IMR-90 (cell line): ENCODE data around the gene XRN1. TPM values are rescaled to one million over a fixed set of nuclear protein-coding genes. Genes with fewer than 3 reads are reported as not detected.

Experiments used
- ATAC-seq: fragments of 200-7000 bp; cut with Tn5 transposase; 2 replicates; pipeline ENCODE4 v1.9.1; 2020; ENCODE audit warnings: low read depth, mild to moderate bottlenecking, moderate library complexity
- BruUV-seq: library from RNA; stranded (reverse); fragments of 400-500 nt; replicated peaks from 2 replicates; lab custom pipeline; 2021; lab: Mats Ljungman, UMichigan
- CTCF ChIA-PET: fragments of 300-600 bp; formaldehyde crosslinking; extraction: SDS; loops from one replicate; lab custom pipeline; 2021; ENCODE audit warnings: antibody characterized with exemption; lab: Yijun Ruan, JAX
- POLR2A ChIA-PET: fragments of 300-600 bp; sonication (Branson Sonifier 250); formaldehyde crosslinking; loops from one replicate; lab custom pipeline; 2022; ENCODE audit warnings: antibody characterized with exemption; ENCODE audit not compliant: unreplicated experiment; lab: Charles Lee
- DNase-seq: peaks from one replicate; pipeline ENCODE4 v3.0.0; 2013
- H2AFZ ChIP-seq: replicated peaks from 2 replicates; pipeline ENCODE3; 2013; ENCODE audit warnings: low read length, mild to moderate bottlenecking; ENCODE audit not compliant: poor library complexity
- H2AK5ac ChIP-seq: 2 replicates; pipeline ENCODE4 v1.6.1; 2013; ENCODE audit warnings: low read depth, low read length, inconsistent platforms
- H2AK9ac ChIP-seq: replicated peaks from 2 replicates; pipeline ENCODE3; 2013; ENCODE audit warnings: mild to moderate bottlenecking, low read depth, low read length, moderate library complexity; ENCODE audit not compliant: poor library complexity
- H2BK120ac ChIP-seq: 2 replicates; pipeline ENCODE4 v1.6.1; 2013; ENCODE audit warnings: low read depth, low read length, inconsistent platforms
- H2BK15ac ChIP-seq: 3 replicates; pipeline ENCODE4 v1.6.1; 2013; ENCODE audit warnings: low read depth, low read length, inconsistent platforms
- H2BK20ac ChIP-seq: 2 replicates; pipeline ENCODE4 v1.6.1; 2013; ENCODE audit warnings: low read depth, mild to moderate bottlenecking, inconsistent platforms, low read length, moderate library complexity
- H2BK5ac ChIP-seq: 2 replicates; pipeline ENCODE4 v1.6.1; 2013; ENCODE audit warnings: mild to moderate bottlenecking, low read depth, low read length, inconsistent platforms; ENCODE audit not compliant: poor library complexity, severe bottlenecking
- H3K14ac ChIP-seq: replicated peaks from 2 replicates; pipeline ENCODE4 v1.6.1; 2013; ENCODE audit warnings: low read depth, low read length, inconsistent platforms
- H3K18ac ChIP-seq: 2 replicates; pipeline ENCODE4 v1.6.1; 2013; ENCODE audit warnings: low read depth, low read length, control low read depth
- H3K23ac ChIP-seq: 2 replicates; pipeline ENCODE4 v1.6.1; 2013; ENCODE audit warnings: low read depth, low read length, inconsistent platforms
- H3K27ac ChIP-seq: 2 replicates; pipeline ENCODE4 v1.5.1; 2013; ENCODE audit warnings: mild to moderate bottlenecking, control low read depth, low read length; ENCODE audit not compliant: insufficient read depth
- H3K27me3 ChIP-seq: 2 replicates; pipeline ENCODE4 v1.6.1; 2013; ENCODE audit warnings: low read length; ENCODE audit not compliant: control insufficient read depth, insufficient read depth
- H3K36me3 ChIP-seq: 2 replicates; pipeline ENCODE4 v1.6.1; 2013; ENCODE audit warnings: low read length, mixed read lengths; ENCODE audit not compliant: control insufficient read depth, insufficient read depth
- H3K4ac ChIP-seq: 2 replicates; pipeline ENCODE4 v1.6.1; 2013; ENCODE audit warnings: low read depth, low read length, inconsistent platforms
- H3K4me1 ChIP-seq: 2 replicates; pipeline ENCODE4 v1.6.1; 2013; ENCODE audit warnings: low read length, mixed read lengths; ENCODE audit not compliant: control insufficient read depth, insufficient read depth
- H3K4me2 ChIP-seq: 2 replicates; pipeline ENCODE4 v1.6.1; 2013; ENCODE audit warnings: low read depth, mild to moderate bottlenecking, control low read depth, low read length, moderate library complexity
- H3K4me3 ChIP-seq: 2 replicates; pipeline ENCODE4 v1.5.1; 2013; ENCODE audit warnings: low read depth, mild to moderate bottlenecking, control low read depth, low read length, moderate library complexity; ENCODE audit not compliant: insufficient read depth
- H3K56ac ChIP-seq: 2 replicates; pipeline ENCODE4 v1.6.1; 2013; ENCODE audit warnings: low read length, inconsistent platforms; ENCODE audit not compliant: insufficient read depth; ENCODE audit errors: extremely low read depth
- H3K79me1 ChIP-seq, 2 experiments: 2 replicates each; pipeline ENCODE4 v1.6.1; 2013; ENCODE audit warnings: low read length in 2 of 2, inconsistent platforms in 1 of 2, low read depth in 1 of 2
- H3K9ac ChIP-seq: 2 replicates; pipeline ENCODE4 v1.6.1; 2013; ENCODE audit warnings: low read depth, low read length, control low read depth
- H3K9me1 ChIP-seq: 2 replicates; pipeline ENCODE4 v1.6.1; 2013; ENCODE audit warnings: low read length, inconsistent platforms; ENCODE audit not compliant: insufficient read depth
- H3K9me3 ChIP-seq: 2 replicates; pipeline ENCODE4 v1.6.1; 2013; ENCODE audit warnings: low read length; ENCODE audit not compliant: control insufficient read depth, insufficient read depth
- H4K20me1 ChIP-seq: 2 replicates; pipeline ENCODE4 v1.6.1; 2013; ENCODE audit warnings: low read length, inconsistent platforms; ENCODE audit not compliant: insufficient read depth
- H4K5ac ChIP-seq: 2 replicates; pipeline ENCODE4 v1.6.1; 2013; ENCODE audit warnings: mild to moderate bottlenecking, low read depth, low read length, control low read depth
- H4K8ac ChIP-seq, 2 experiments: 2 replicates each; pipeline ENCODE4 v1.6.1; 2013; ENCODE audit warnings: low read depth in 2 of 2, low read length in 2 of 2, control low read depth in 1 of 2, inconsistent platforms in 1 of 2
- H4K91ac ChIP-seq: 2 replicates; pipeline ENCODE4 v1.6.1; 2013; ENCODE audit warnings: low read depth, low read length, inconsistent platforms; ENCODE audit not compliant: insufficient read depth
- BHLHE40 ChIP-seq: fragments of 150-350 bp; IDR thresholded peaks from 2 replicates; pipeline ENCODE4 v1.6.1; 2016; ENCODE audit warnings: mild to moderate bottlenecking, low read depth, low read length
- CHD1 ChIP-seq: IDR thresholded peaks from 2 replicates; pipeline ENCODE4 v1.6.1; 2012; ENCODE audit warnings: low read depth, low read length, improper control_type of control experiment
- CTCF ChIP-seq: conservative IDR thresholded peaks from 2 replicates; pipeline ENCODE4 v1.5.1; 2012; ENCODE audit warnings: mild to moderate bottlenecking, low read depth, low read length, improper control_type of control experiment
- POLR2A ChIP-seq: IDR thresholded peaks from 2 replicates; pipeline ENCODE4 v1.6.1; 2012; ENCODE audit warnings: mild to moderate bottlenecking, low read depth, low read length
- RCOR1 ChIP-seq: IDR thresholded peaks from 2 replicates; pipeline ENCODE4 v1.6.1; 2012; ENCODE audit warnings: mild to moderate bottlenecking, low read length, improper control_type of control experiment; ENCODE audit not compliant: insufficient replicate concordance
- RFX5 ChIP-seq: IDR thresholded peaks from 2 replicates; pipeline ENCODE4 v1.8.0; 2012; ENCODE audit warnings: low read depth, mild to moderate bottlenecking, low read length, moderate library complexity
- USF2 ChIP-seq: fragments of 150-350 bp; IDR thresholded peaks from 2 replicates; pipeline ENCODE4 v1.6.1; 2017; ENCODE audit warnings: mild to moderate bottlenecking, antibody characterized with exemption, low read length, low read depth
- WGBS, 2 experiments: methylation state at CpG; one replicate each; pipeline versions ENCODE4 v1.1.5 to v1.1.7; 2013; ENCODE audit warnings: missing lambda C conversion rate in 2 of 2; ENCODE audit not compliant: insufficient read length in 1 of 2; ENCODE audit errors: extremely low coverage in 2 of 2; 5-methylcytosine and 5-hydroxymethylcytosine counted together
- dilution Hi-C: fragments of 300-500 bp; cut with HindIII; formaldehyde crosslinking; loops from one replicate; pipeline ENCODE4 v1.14.3; 2018; ENCODE audit warnings: low sequenced_read_pairs; ENCODE audit not compliant: unreplicated experiment
- in situ Hi-C: fragments of 300-500 bp; cut with MboI; formaldehyde crosslinking; loops from 3 replicates; pipeline ENCODE4 v1.14.3; 2019; ENCODE audit warnings: low sequenced_read_pairs, inconsistent platforms, mixed read lengths
- intact Hi-C: fragments of 100-400 bp; cut with micrococcal nuclease; formaldehyde crosslinking; loops from 2 replicates; pipeline ENCODE4 v1.10.0; 2022
- microRNA-seq, 2 experiments: library from miRNA; stranded (forward) in 1 of 2; unstranded in 1 of 2; fragments of 10-50 nt in 1 of 2; fragments of <30 nt in 1 of 2; gene quantifications in 1 of 2; microRNA quantifications in 1 of 2; one replicate each; pipeline versions ENCODE3 to v1.1.0; 2013 to 2020; ENCODE audit not compliant: insufficient read depth in 1 of 2, insufficient read length in 1 of 2, unreplicated experiment in 1 of 2
- polyA plus RNA-seq, 3 experiments: library from polyadenylated mRNA; depleted of rRNA; stranded (reverse); fragments of >200 nt; gene quantifications; 2 replicates each; pipeline ENCODE4 v1.2.3, GENCODE V29; 2012; ENCODE audit warnings: low replicate concordance in 1 of 3
- small RNA-seq, 5 experiments: library from RNA; depleted of rRNA; stranded (forward); fragments of <200 nt; gene quantifications; one replicate each; pipeline ENCODE3, GENCODE V24; 2012
- total RNA-seq: library from RNA; depleted of rRNA; stranded (reverse); fragments of >200 nt; gene quantifications from 2 replicates; pipeline ENCODE4 v1.2.3, GENCODE V29; 2012; rRNA removed

The XRN1 gene
- total and polyA plus RNA-seq, 2 of the 4 experiments (the other 2 are of a cell fraction) = 6.0 to 21.5 TPM

GRCh38 chr3:142256712-142257333 lies 191.0 kb downstream of the XRN1 start:
- Histone ChIP-seq H3K18ac (no peak overlapping the region), H3K9ac (no peak overlapping the region), H3K9me3 (peaks cover 2% of the 10 kb centered on the region; the same call in 1 of the 2 replicates), H3K23ac (no peak overlapping the region), H4K20me1 (no peaks in the 10 kb centered on the region), H3K27me3 (no peaks in the 10 kb centered on the region), H3K79me1 (no peaks in the 10 kb centered on the region), H3K4ac (no peak overlapping the region), H3K36me3 (no peaks in the 10 kb centered on the region), H3K14ac (no peak overlapping the region), H2BK15ac (no peak overlapping the region), H2BK20ac (no peak overlapping the region), H3K4me1 (no peaks in the 10 kb centered on the region), H4K91ac (no peak overlapping the region), H2AFZ (no peak overlapping the region), H3K9me1 (no peaks in the 10 kb centered on the region), H2AK5ac (no peak overlapping the region), H2AK9ac (no peak overlapping the region), H3K4me2 (no peak overlapping the region), H4K5ac (no peak overlapping the region), H3K56ac (no peak overlapping the region), H2BK120ac (no peak overlapping the region), H3K27ac (no peak overlapping the region), H2BK5ac (no peak overlapping the region), H4K8ac (no peak overlapping the region), H3K4me3 (no peak overlapping the region)
- DNase-seq = no peak
- CTCF ChIA-PET = no interaction called here
- TF ChIP-seq USF2 (no peak), BHLHE40 (no peak), CHD1 (no peak), RCOR1 (no peak), CTCF (no peak), RFX5 (no peak), POLR2A (no peak)
- WGBS, 2 experiments = 99% methylated on average over 10 of the region's 12 CpGs; no CpG with 5 or more reads in 1 of the 2 experiments
- POLR2A ChIA-PET = no interaction called here
- intact Hi-C loops (no loop called here), dilution Hi-C loops (no loop called here), in situ Hi-C loops (no loop called here)
- ATAC-seq = no peak
- BruUV-seq = no TSS peak

Small RNA genes within 50 kb of the gene (microRNA-seq; reads per million reads assigned to microRNA genes)
- gene RNU1-100P (ENCODE audit: insufficient read depth, insufficient read length) (not detected), gene RNU6-1294P (ENCODE audit: insufficient read depth, insufficient read length) (not detected)

Small RNA genes within 50 kb of the gene (small RNA-seq; reads per million reads assigned to genes)
- 0 to 0.60 (median 0) reads per million in 5 experiments for gene RNU1-100P
- 0 reads per million in 5 experiments for gene RNU6-1294P

Other genes with a start within 250 kb of the XRN1 start
- 5.9 and 13.3 TPM in 2 replicates for gene GK5, start 222.5 kb downstream of the XRN1 start, total RNA-seq
- 4.0 and 8.6 TPM in 2 replicates for gene GK5, start 222.5 kb downstream of the XRN1 start, polyA plus RNA-seq (2012; rRNA removed)
- 28.0 and 36.7 TPM in 2 replicates for gene ATR, start 130.7 kb upstream of the XRN1 start, total RNA-seq
- gene ATR, start 130.7 kb upstream of the XRN1 start, polyA plus RNA-seq (2012; rRNA removed) = 6.5 and 9.5 TPM in 2 replicates
- 0.90 and 1.7 TPM in 2 replicates for gene PLS1, start 148.4 kb upstream of the XRN1 start, total RNA-seq
- 0.29 and 0.34 TPM in 2 replicates for gene PLS1, start 148.4 kb upstream of the XRN1 start, polyA plus RNA-seq (2012; rRNA removed)